SU-DHL-6 (cell line): Measurements from ENCODE around the gene GNAQ.

ENCODE experiments used
- H2AFZ ChIP-seq: fragments of 200-600 bp; sonication (generic); 2 replicates; pipeline ENCODE4 v1.6.1; 2014; ENCODE audit warnings: low read depth, mild to moderate bottlenecking, moderate library complexity, mixed read lengths, antibody characterized with exemption, low read length; ENCODE audit not compliant: severe bottlenecking
- H3F3A ChIP-seq: fragments of 200-600 bp; shearing (Covaris generic); 2 replicates; pipeline ENCODE4 v1.6.0; 2016; ENCODE audit warnings: antibody characterized with exemption, mild to moderate bottlenecking; ENCODE audit not compliant: insufficient read depth
- H3K27ac ChIP-seq: fragments of 200-600 bp; sonication (generic); 2 replicates; pipeline ENCODE4 v1.5.1; 2016; ENCODE audit warnings: low read depth, mild to moderate bottlenecking, low read length, moderate library complexity, mixed read lengths
- H3K27me3 ChIP-seq: fragments of 200-600 bp; sonication (generic), shearing (Covaris generic); 2 replicates; pipeline ENCODE4 v1.6.0; 2014; ENCODE audit warnings: mild to moderate bottlenecking, low read length
- H3K36me3 ChIP-seq: fragments of 200-600 bp; sonication (generic); 2 replicates; pipeline ENCODE4 v1.6.1; 2014; ENCODE audit warnings: mild to moderate bottlenecking, low read length, mixed read lengths
- H3K4me2 ChIP-seq: fragments of 300-600, 200-600 bp; shearing (Covaris generic), sonication (generic); 2 replicates; pipeline ENCODE4 v1.6.0; 2014; ENCODE audit warnings: low read length, low read depth, mild to moderate bottlenecking; ENCODE audit not compliant: poor library complexity, severe bottlenecking
- H3K4me3 ChIP-seq: fragments of 200-600 bp; sonication (generic); 2 replicates; pipeline ENCODE4 v1.5.1; 2014; ENCODE audit warnings: antibody characterized with exemption, low read length, mild to moderate bottlenecking, mixed read lengths; ENCODE audit not compliant: insufficient read depth, poor library complexity, severe bottlenecking
- H3K79me2 ChIP-seq: fragments of 200-600 bp; sonication (generic); 2 replicates; pipeline ENCODE4 v1.6.1; 2014; ENCODE audit warnings: mild to moderate bottlenecking, low read length, moderate library complexity; ENCODE audit not compliant: insufficient read depth
- H3K9ac ChIP-seq: fragments of 200-600 bp; sonication (generic); 2 replicates; pipeline ENCODE4 v1.7.0; 2014; ENCODE audit warnings: mild to moderate bottlenecking, low read length
- H3K9me2 ChIP-seq: fragments of 200-600 bp; sonication (generic); replicated peaks from 2 replicates; pipeline ENCODE4 v1.6.1; 2014; ENCODE audit warnings: low read length; ENCODE audit not compliant: insufficient read depth
- H3K9me3 ChIP-seq: fragments of 200-600 bp; sonication (generic); 2 replicates; pipeline ENCODE4 v1.6.1; 2014; ENCODE audit warnings: low read length, mixed read lengths; ENCODE audit not compliant: insufficient read depth
- H4K20me1 ChIP-seq: fragments of 200-600 bp; sonication (generic); 2 replicates; pipeline ENCODE4 v1.6.1; 2014; ENCODE audit warnings: low read depth, mild to moderate bottlenecking, antibody characterized with exemption, low read length, moderate library complexity, mixed read lengths
- EZH2phosphoT487 ChIP-seq: fragments of 200-600 bp; sonication (generic), shearing (Covaris generic); conservative IDR thresholded peaks from 2 replicates; pipeline ENCODE4 v1.6.1; 2018; ENCODE audit warnings: mild to moderate bottlenecking, antibody characterized with exemption, low read length, moderate library complexity, mixed read lengths
- TF ChIP-seq, protein P1 (sequence below): fragments of 200-600 bp; sonication (generic); IDR thresholded peaks from one replicate; pipeline ENCODE4 v1.5.1; 2017; ENCODE audit warnings: antibody characterized with exemption, mild to moderate bottlenecking, low read length, moderate library complexity; ENCODE audit not compliant: insufficient read depth, poor library complexity, severe bottlenecking

Gene GNAQ

DNA sequence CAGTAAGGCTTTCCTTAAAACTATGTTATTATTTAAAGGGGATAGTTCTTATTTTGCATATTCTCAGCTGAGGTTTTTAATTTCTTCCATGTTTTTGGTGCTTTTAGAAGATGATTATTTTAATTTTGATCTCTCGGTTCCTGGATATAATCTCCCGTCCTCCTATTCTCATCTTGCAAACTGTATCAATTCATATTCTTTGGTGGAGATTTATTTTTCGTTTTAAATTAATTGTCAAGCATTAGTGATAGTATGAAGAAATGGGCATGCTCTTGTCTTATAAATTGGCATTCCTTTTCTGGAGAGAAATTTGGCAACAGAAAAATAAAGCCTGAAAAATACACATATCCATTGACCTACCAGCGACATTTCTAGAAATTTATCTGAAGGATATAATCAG, 15.5 kb upstream of the GNAQ start:
- Histone ChIP-seq H3K79me2 (no peaks in the 10 kb centered on the region), H3K27ac (no peak overlapping the region), H3K9me2 (no peaks in the 10 kb centered on the region), H3K4me2 (no peak overlapping the region), H3K9ac (no peak overlapping the region), H3K36me3 (no peaks in the 10 kb centered on the region), H3K9me3 (no peaks in the 10 kb centered on the region), H3K4me3 (no peak overlapping the region), H3K27me3 (no peaks in the 10 kb centered on the region), H2AFZ (no peak overlapping the region), H3F3A (no peaks in the 10 kb centered on the region), H4K20me1 (no peaks in the 10 kb centered on the region)
- TF ChIP-seq EZH2phosphoT487 = no peak
- TF ChIP-seq, protein P1, sequence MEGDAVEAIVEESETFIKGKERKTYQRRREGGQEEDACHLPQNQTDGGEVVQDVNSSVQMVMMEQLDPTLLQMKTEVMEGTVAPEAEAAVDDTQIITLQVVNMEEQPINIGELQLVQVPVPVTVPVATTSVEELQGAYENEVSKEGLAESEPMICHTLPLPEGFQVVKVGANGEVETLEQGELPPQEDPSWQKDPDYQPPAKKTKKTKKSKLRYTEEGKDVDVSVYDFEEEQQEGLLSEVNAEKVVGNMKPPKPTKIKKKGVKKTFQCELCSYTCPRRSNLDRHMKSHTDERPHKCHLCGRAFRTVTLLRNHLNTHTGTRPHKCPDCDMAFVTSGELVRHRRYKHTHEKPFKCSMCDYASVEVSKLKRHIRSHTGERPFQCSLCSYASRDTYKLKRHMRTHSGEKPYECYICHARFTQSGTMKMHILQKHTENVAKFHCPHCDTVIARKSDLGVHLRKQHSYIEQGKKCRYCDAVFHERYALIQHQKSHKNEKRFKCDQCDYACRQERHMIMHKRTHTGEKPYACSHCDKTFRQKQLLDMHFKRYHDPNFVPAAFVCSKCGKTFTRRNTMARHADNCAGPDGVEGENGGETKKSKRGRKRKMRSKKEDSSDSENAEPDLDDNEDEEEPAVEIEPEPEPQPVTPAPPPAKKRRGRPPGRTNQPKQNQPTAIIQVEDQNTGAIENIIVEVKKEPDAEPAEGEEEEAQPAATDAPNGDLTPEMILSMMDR = no peak

DNA sequence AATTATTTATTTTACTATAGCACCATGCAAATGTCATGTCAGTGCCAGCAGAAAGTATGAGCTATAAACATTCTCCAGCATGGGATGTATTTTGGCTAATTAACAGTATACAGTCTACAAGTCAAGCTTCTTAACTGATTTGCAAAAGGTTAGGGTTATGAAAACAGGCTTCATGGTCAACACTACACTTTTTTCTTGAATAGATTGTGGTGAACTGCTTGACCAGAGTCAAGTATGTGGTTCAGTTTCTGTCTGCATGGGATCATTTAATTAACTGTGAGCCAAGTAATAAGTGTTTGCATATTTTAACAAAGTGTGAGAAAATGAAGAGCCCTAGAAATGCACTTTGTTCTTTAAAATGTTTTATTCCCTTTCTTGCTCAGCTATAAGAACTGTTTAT, 14.5 kb upstream of the GNAQ start:
- Histone ChIP-seq H3K9me2 (no peaks in the 10 kb centered on the region), H3K27me3 (no peaks in the 10 kb centered on the region), H3K27ac (no peak overlapping the region), H2AFZ (no peak overlapping the region), H3K4me3 (no peak overlapping the region), H4K20me1 (no peaks in the 10 kb centered on the region), H3F3A (no peaks in the 10 kb centered on the region), H3K9me3 (no peaks in the 10 kb centered on the region), H3K36me3 (no peaks in the 10 kb centered on the region), H3K9ac (no peak overlapping the region), H3K79me2 (no peaks in the 10 kb centered on the region), H3K4me2 (no peak overlapping the region)
- TF ChIP-seq EZH2phosphoT487 = no peak
- TF ChIP-seq, protein P1 = no peak

DNA sequence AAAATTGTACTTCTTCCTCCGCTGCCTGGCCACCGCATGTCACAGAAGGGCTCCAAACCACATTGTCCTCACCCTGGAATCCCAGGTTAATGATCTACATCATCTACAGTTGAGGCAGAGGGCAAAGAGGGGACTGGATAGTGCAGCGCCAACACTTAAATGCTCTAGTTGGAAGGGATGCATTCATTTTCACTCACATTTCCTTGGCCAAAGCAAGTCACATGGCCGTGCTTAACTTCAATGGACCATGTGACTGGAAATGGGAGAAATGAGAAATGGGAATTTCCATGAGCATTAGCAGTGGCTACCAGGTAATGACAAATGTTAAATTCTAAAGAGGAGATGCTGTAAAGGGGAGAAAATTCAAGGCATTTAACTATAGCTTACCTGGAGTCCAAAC, 13.3 kb upstream of the GNAQ start:
- H3K9me2 ChIP-seq = no peaks in the 10 kb centered on the region
- H3F3A ChIP-seq = no peaks in the 10 kb centered on the region
- TF ChIP-seq EZH2phosphoT487 = no peak
- TF ChIP-seq, protein P1 = no peak
- no peaks in the 10 kb centered on the region for H4K20me1 ChIP-seq
- H3K4me3 ChIP-seq = no peak overlapping the region
- H3K9ac ChIP-seq = no peak overlapping the region
- H3K27ac ChIP-seq = no peak overlapping the region
- no peak overlapping the region for H2AFZ ChIP-seq
- H3K79me2 ChIP-seq = no peaks in the 10 kb centered on the region
- no peak overlapping the region for H3K4me2 ChIP-seq
- H3K9me3 ChIP-seq = no peaks in the 10 kb centered on the region
- no peaks in the 10 kb centered on the region for H3K36me3 ChIP-seq
- H3K27me3 ChIP-seq = no peaks in the 10 kb centered on the region
